Vagina (tissue), 2 donors: ENCODE results near the gene MEGF10.

Source experiments
- CTCF ChIP-seq, 3 experiments: fragments of 450-650 bp in 2 of 3; fragments of 200-600 bp in 1 of 3; sonication (generic) in 1 of 3; IDR thresholded peaks; one replicate each; pipeline ENCODE4 v1.5.1; 2017 to 2019; ENCODE audit warnings: antibody characterized with exemption in 3 of 3, mild to moderate bottlenecking in 2 of 3, moderate library complexity in 2 of 3
- POLR2A ChIP-seq, 2 donors: fragments of 450-650 bp; IDR thresholded peaks; one replicate each; pipeline ENCODE4 v1.6.1; 2017; ENCODE audit warnings: antibody characterized with exemption in 2 of 2, mild to moderate bottlenecking in 2 of 2, moderate library complexity in 2 of 2

DNA sequence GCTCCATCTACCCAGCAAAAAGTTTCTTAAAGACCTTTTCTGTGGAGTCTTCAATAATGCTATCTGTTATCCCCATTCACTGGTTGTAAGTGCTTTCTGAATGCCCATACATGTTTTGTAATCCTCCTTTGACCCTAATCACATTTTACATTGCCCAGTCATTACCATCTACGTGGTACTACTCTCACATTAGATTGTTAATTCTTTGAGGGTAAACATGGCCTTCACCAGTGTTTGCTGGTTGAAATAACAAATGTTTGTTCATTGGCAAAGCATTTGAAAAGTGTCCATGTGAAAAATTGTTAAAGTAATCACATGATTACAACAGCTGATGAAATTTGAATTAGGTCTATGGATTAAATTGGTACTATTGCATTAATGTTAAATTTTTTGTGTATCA is 31.8 kb downstream of the MEGF10 start:
- no peak for TF ChIP-seq CTCF (IDR thresholded peaks at IDR 0.05)
- no peak for TF ChIP-seq POLR2A (IDR thresholded peaks at IDR 0.05)
